A673 (cell line): Measurements from ENCODE around the gene ACCSL. TPM values are rescaled to one million over a fixed set of nuclear protein-coding genes. Genes with fewer than 3 reads are reported as not detected.

Experiments
- BruUV-seq: library from RNA; stranded (reverse); fragments of 400-500 nt; replicated peaks from 2 replicates; lab custom pipeline; 2021; lab: Mats Ljungman, UMichigan
- CTCF ChIA-PET: fragments of 300-600 bp; sonication (Branson Sonifier 250); formaldehyde crosslinking; loops from one replicate; lab custom pipeline; 2022; ENCODE audit warnings: antibody characterized with exemption; lab: Charles Lee
- POLR2A ChIA-PET: fragments of 300-600 bp; sonication (Branson Sonifier 250); formaldehyde crosslinking; loops from one replicate; lab custom pipeline; 2022; ENCODE audit warnings: antibody characterized with exemption; ENCODE audit not compliant: low non-redundant PET; lab: Charles Lee
- DNase-seq: peaks from one replicate; pipeline ENCODE4 v3.0.0-alpha.2; 2015; ENCODE audit warnings: low spot score
- H3K27ac ChIP-seq: fragments of 200-600 bp; sonication (generic); 2 replicates; pipeline ENCODE4 v1.5.1; 2016; ENCODE audit warnings: mixed run types, low read depth, mild to moderate bottlenecking, mixed read lengths, antibody characterized with exemption, low read length; ENCODE audit not compliant: poor library complexity, severe bottlenecking
- H3K27me3 ChIP-seq: fragments of 200-600 bp; sonication (generic); replicated peaks from 2 replicates; pipeline ENCODE4 v1.6.1; 2017; ENCODE audit warnings: mixed run types, low read depth, mild to moderate bottlenecking, mixed read lengths, antibody characterized with exemption, low read length; ENCODE audit not compliant: insufficient read depth, poor library complexity
- H3K36me3 ChIP-seq: fragments of 200-600 bp; sonication (generic); 2 replicates; pipeline ENCODE4 v1.6.1; 2016; ENCODE audit warnings: mixed run types, mild to moderate bottlenecking, mixed read lengths, antibody characterized with exemption, low read length; ENCODE audit not compliant: insufficient read depth, poor library complexity, severe bottlenecking
- H3K4me1 ChIP-seq: fragments of 200-600 bp; sonication (generic); 2 replicates; pipeline ENCODE4 v1.6.1; 2017; ENCODE audit warnings: mixed run types, mild to moderate bottlenecking, mixed read lengths, antibody characterized with exemption, low read length; ENCODE audit not compliant: insufficient read depth, poor library complexity, severe bottlenecking
- H3K4me3 ChIP-seq: fragments of 200-600 bp; sonication (generic); 2 replicates; pipeline ENCODE4 v1.5.1; 2016; ENCODE audit warnings: low read depth, mixed run types, mild to moderate bottlenecking, mixed read lengths, low read length; ENCODE audit not compliant: poor library complexity, severe bottlenecking
- H3K9me3 ChIP-seq: fragments of 200-600 bp; sonication (generic); 2 replicates; pipeline ENCODE4 v1.6.1; 2016; ENCODE audit warnings: mixed run types, low read depth, mild to moderate bottlenecking, mixed read lengths, antibody characterized with exemption, low read length; ENCODE audit not compliant: poor library complexity, severe bottlenecking
- CTCF ChIP-seq: fragments of 300-800, 200-600 bp; sonication (generic); conservative IDR thresholded peaks from 2 replicates; pipeline ENCODE4 v1.5.1; 2017; ENCODE audit warnings: low read depth, mild to moderate bottlenecking, antibody characterized with exemption, low read length, moderate library complexity, mixed read lengths
- EZH2 ChIP-seq: fragments of 200-600 bp; sonication (generic); IDR thresholded peaks from 2 replicates; pipeline ENCODE4 v1.6.1; 2017; ENCODE audit warnings: borderline replicate concordance, low read depth, mild to moderate bottlenecking, mixed read lengths, antibody characterized with exemption, low read length; ENCODE audit not compliant: poor library complexity, severe bottlenecking
- intact Hi-C: fragments of 100-400 bp; cut with micrococcal nuclease; formaldehyde crosslinking; loops from one replicate; pipeline ENCODE4 v1.10.0; 2022; ENCODE audit not compliant: unreplicated experiment
- total RNA-seq: library from RNA; stranded (reverse); gene quantifications from 2 replicates; pipeline ENCODE4 v1.2.3, GENCODE V29; 2021

ACCSL gene
- total RNA-seq, 1 experiment from 2014 or later = not detected

GRCh38 chr11:44030996-44031395, 16.8 kb upstream of the ACCSL start:
- CTCF ChIA-PET = no interaction called here
- BruUV-seq = no TSS peak
- H3K4me3 ChIP-seq = no peak overlapping the region
- TF ChIP-seq EZH2 (no peak), CTCF (no peak)
- POLR2A ChIA-PET = no interaction called here
- no peaks in the 10 kb centered on the region for H3K36me3 ChIP-seq
- intact Hi-C loops = no loop called here
- peaks cover 3% of the 10 kb centered on the region for H3K9me3 ChIP-seq
- no peaks in the 10 kb centered on the region for H3K27me3 ChIP-seq
- no peak overlapping the region for H3K27ac ChIP-seq
- H3K4me1 ChIP-seq = no peaks in the 10 kb centered on the region
- no peak for DNase-seq

- intact Hi-C loops = no loop called here
Observed at GRCh38 chr11:44031549-44031948, 16.2 kb upstream of the ACCSL start.

GRCh38 chr11:44032299-44033085, 15.3 kb upstream of the ACCSL start:
- no peak for DNase-seq
- Histone ChIP-seq H3K27me3 (no peaks in the 10 kb centered on the region), H3K27ac (no peak overlapping the region), H3K9me3 (no peaks in the 10 kb centered on the region), H3K36me3 (no peaks in the 10 kb centered on the region), H3K4me1 (no peaks in the 10 kb centered on the region), H3K4me3 (no peak overlapping the region)
- no TSS peak for BruUV-seq
- ChIA-PET CTCF (no interaction called here), POLR2A (no interaction called here)
- no peak for TF ChIP-seq EZH2
- TF ChIP-seq CTCF = no peak
- intact Hi-C loops = no loop called here

More at GRCh38 chr11:44031549-44031948, 16.2 kb upstream of the ACCSL start:
- no TSS peak for BruUV-seq
- POLR2A ChIA-PET = no interaction called here
- DNase-seq = no peak
- no peaks in the 10 kb centered on the region for H3K27me3 ChIP-seq
- TF ChIP-seq EZH2 (no peak), CTCF (no peak)
- no peaks in the 10 kb centered on the region for H3K36me3 ChIP-seq
- CTCF ChIA-PET = no interaction called here
- no peaks in the 10 kb centered on the region for H3K4me1 ChIP-seq
- no peak overlapping the region for H3K27ac ChIP-seq
- no peak overlapping the region for H3K4me3 ChIP-seq
- no peaks in the 10 kb centered on the region for H3K9me3 ChIP-seq
